Measurements from ENCODE around the gene RABGAP1. TPM values are rescaled to one million over a fixed set of nuclear protein-coding genes. Genes with fewer than 3 reads are reported as not detected.

RABGAP1 gene

DNA sequence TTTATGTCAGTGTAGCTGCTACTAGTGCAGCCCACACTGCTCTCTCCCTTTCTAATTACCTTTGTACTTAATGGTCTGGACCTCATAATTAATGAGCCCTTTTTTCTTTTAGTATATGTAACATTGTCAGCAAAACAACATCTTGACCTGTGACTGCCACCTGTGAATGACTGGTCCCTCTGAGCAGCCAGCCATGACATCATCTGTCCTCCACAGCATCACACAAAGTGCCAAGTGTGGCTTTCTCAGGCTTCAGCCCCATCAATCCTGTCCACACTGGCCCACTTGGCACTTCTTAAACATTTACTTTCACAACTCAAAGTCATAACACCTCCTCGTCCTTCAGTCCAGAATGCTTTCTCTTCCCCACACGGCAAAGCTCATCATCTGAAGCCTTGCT, 197.3 kb downstream of the RABGAP1 start:
- H2BK120ac ChIP-seq (ENCODE audit: low read depth, low read length), result no peak overlapping the region
- no peaks in the 10 kb centered on the region for H3K4me1 ChIP-seq (ENCODE audit: control insufficient read depth, insufficient read depth, low read depth, low read length)
- H3K9me3 ChIP-seq (ENCODE audit: control insufficient read depth, low read length), result no peaks in the 10 kb centered on the region
- no peak for DNase-seq
- no peak overlapping the region for H3K4me2 ChIP-seq (ENCODE audit: low read length, poor library complexity, severe bottlenecking)
- 91% methylated on average over 2 of the region's 2 CpGs for WGBS
- H2AFZ ChIP-seq (ENCODE audit: low read depth, low read length), result no peak overlapping the region
- no peaks in the 10 kb centered on the region for H3K27me3 ChIP-seq (ENCODE audit: control insufficient read depth in 1 of 2, insufficient read depth in 1 of 2, low read length in 2 of 2)
- no peaks in the 10 kb centered on the region for H3K79me1 ChIP-seq (replicated peaks; ENCODE audit: low read length, poor library complexity, severe bottlenecking)
- no peak overlapping the region for H4K91ac ChIP-seq (ENCODE audit: low read length)
- peaks cover 0 to 3% of the 10 kb centered on the region in 2 experiments for H3K36me3 ChIP-seq (ENCODE audit: control insufficient read depth in 1 of 2, insufficient read depth in 2 of 2, low read depth in 1 of 2, low read length in 2 of 2)
- no peak overlapping the region for H2BK12ac ChIP-seq (ENCODE audit: low read length in 2 of 2)
- H3K4ac ChIP-seq (ENCODE audit: low read depth in 1 of 2, low read length in 2 of 2), result no peak overlapping the region
- no peak overlapping the region for H3K14ac ChIP-seq (ENCODE audit: low read length in 2 of 2)
- H3K27ac ChIP-seq (ENCODE audit: low read length, poor library complexity, severe bottlenecking), result no peak overlapping the region
- no peak overlapping the region for H2BK15ac ChIP-seq (ENCODE audit: low read depth, poor library complexity, severe bottlenecking)
- H2BK5ac ChIP-seq (ENCODE audit: low read depth, low read length, poor library complexity, severe bottlenecking), result no peak overlapping the region
- no peak overlapping the region for H3K4me3 ChIP-seq (ENCODE audit: insufficient read depth in 1 of 2, low read depth in 1 of 2, low read length in 2 of 2)
- no peak overlapping the region for H3K9ac ChIP-seq (ENCODE audit: low read length)
- H2AK5ac ChIP-seq (ENCODE audit: low read length, severe bottlenecking), result no peak overlapping the region
- H3K23ac ChIP-seq (ENCODE audit: low read length in 2 of 2), result no peak overlapping the region
- no peak overlapping the region for H4K8ac ChIP-seq (ENCODE audit: low read length)
- no peak overlapping the region for H3K18ac ChIP-seq (ENCODE audit: low read depth in 1 of 2, low read length in 2 of 2)

DNA sequence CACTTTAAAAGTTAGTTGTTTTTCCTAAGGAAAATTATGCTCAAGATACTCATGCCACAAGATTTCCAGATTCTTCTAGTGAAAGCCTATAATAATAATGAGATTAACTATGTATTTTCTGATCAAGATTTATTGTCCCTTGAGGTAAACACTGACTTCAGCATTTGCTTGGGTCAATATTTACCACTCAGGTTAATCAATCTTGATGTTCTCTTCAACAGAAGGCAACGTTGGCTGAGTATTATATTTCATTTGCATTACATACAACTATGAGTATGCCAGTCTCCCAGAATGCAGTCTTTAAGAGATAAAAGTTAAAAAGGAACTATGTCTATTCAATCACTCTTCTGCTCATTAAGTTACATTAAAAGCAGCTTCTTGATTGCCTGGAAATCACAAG, 208.2 kb downstream of the RABGAP1 start:
- no peak overlapping the region for H2BK15ac ChIP-seq (ENCODE audit: low read depth, poor library complexity, severe bottlenecking)
- H2BK120ac ChIP-seq (ENCODE audit: low read depth, low read length), result no peak overlapping the region
- H2AK5ac ChIP-seq (ENCODE audit: low read length, severe bottlenecking), result no peak overlapping the region
- no peak for DNase-seq
- no peak overlapping the region for H3K23ac ChIP-seq (ENCODE audit: low read length in 2 of 2)
- H3K4me2 ChIP-seq (ENCODE audit: low read length, poor library complexity, severe bottlenecking), result no peak overlapping the region
- no peaks in the 10 kb centered on the region for H3K79me1 ChIP-seq (replicated peaks; ENCODE audit: low read length, poor library complexity, severe bottlenecking)
- H2BK12ac ChIP-seq (ENCODE audit: low read length in 2 of 2), result no peak overlapping the region
- no peak overlapping the region for H3K4ac ChIP-seq (ENCODE audit: low read depth in 1 of 2, low read length in 2 of 2)
- no peaks in the 10 kb centered on the region for H3K4me1 ChIP-seq (ENCODE audit: control insufficient read depth, insufficient read depth, low read depth, low read length)
- no peaks in the 10 kb centered on the region for H3K9me3 ChIP-seq (ENCODE audit: control insufficient read depth, low read length)
- H4K91ac ChIP-seq (ENCODE audit: low read length), result no peak overlapping the region
- no peak overlapping the region for H3K4me3 ChIP-seq (ENCODE audit: insufficient read depth in 1 of 2, low read depth in 1 of 2, low read length in 2 of 2)
- H3K27me3 ChIP-seq (ENCODE audit: control insufficient read depth in 1 of 2, insufficient read depth in 1 of 2, low read length in 2 of 2), result no peaks in the 10 kb centered on the region
- no peak overlapping the region for H3K9ac ChIP-seq (ENCODE audit: low read length)
- H2AFZ ChIP-seq (ENCODE audit: low read depth, low read length), result no peak overlapping the region
- H3K36me3 ChIP-seq (ENCODE audit: control insufficient read depth in 1 of 2, insufficient read depth in 2 of 2, low read depth in 1 of 2, low read length in 2 of 2), result no peaks in the 10 kb centered on the region
- no peak overlapping the region for H3K27ac ChIP-seq (ENCODE audit: low read length, poor library complexity, severe bottlenecking)
- no peak overlapping the region for H3K18ac ChIP-seq (ENCODE audit: low read depth in 1 of 2, low read length in 2 of 2)
- H2BK5ac ChIP-seq (ENCODE audit: low read depth, low read length, poor library complexity, severe bottlenecking), result no peak overlapping the region
- H3K14ac ChIP-seq (ENCODE audit: low read length in 2 of 2), result no peak overlapping the region
- no peak overlapping the region for H4K8ac ChIP-seq (ENCODE audit: low read length)
- no CpG with 5 or more reads among the region's 1 CpG for WGBS

GRCh38 chr9:123150708-123151503, 210.1 kb downstream of the RABGAP1 start:
- H3K4me1 ChIP-seq (ENCODE audit: control insufficient read depth, insufficient read depth, low read depth, low read length), result no peaks in the 10 kb centered on the region
- H3K9me3 ChIP-seq (ENCODE audit: control insufficient read depth, low read length), result no peaks in the 10 kb centered on the region
- no peak overlapping the region for H2BK5ac ChIP-seq (ENCODE audit: low read depth, low read length, poor library complexity, severe bottlenecking)
- H3K9ac ChIP-seq (ENCODE audit: low read length), result no peak overlapping the region
- H3K27ac ChIP-seq (ENCODE audit: low read length, poor library complexity, severe bottlenecking), result no peak overlapping the region
- H3K4me2 ChIP-seq (ENCODE audit: low read length, poor library complexity, severe bottlenecking), result no peak overlapping the region
- 88% methylated on average over 5 of the region's 5 CpGs for WGBS
- no peak overlapping the region for H4K91ac ChIP-seq (ENCODE audit: low read length)
- no peak for DNase-seq
- no peaks in the 10 kb centered on the region for H3K79me1 ChIP-seq (replicated peaks; ENCODE audit: low read length, poor library complexity, severe bottlenecking)
- no peak overlapping the region for H4K8ac ChIP-seq (ENCODE audit: low read length)
- no peak overlapping the region for H2BK120ac ChIP-seq (ENCODE audit: low read depth, low read length)
- H2AFZ ChIP-seq (ENCODE audit: low read depth, low read length), result no peak overlapping the region
- H2AK5ac ChIP-seq (ENCODE audit: low read length, severe bottlenecking), result no peak overlapping the region
- no peak overlapping the region for H3K4me3 ChIP-seq (ENCODE audit: insufficient read depth in 1 of 2, low read depth in 1 of 2, low read length in 2 of 2)
- no peak overlapping the region for H2BK15ac ChIP-seq (ENCODE audit: low read depth, poor library complexity, severe bottlenecking)
- no peaks in the 10 kb centered on the region for H3K36me3 ChIP-seq (ENCODE audit: control insufficient read depth in 1 of 2, insufficient read depth in 2 of 2, low read depth in 1 of 2, low read length in 2 of 2)
- H3K18ac ChIP-seq (ENCODE audit: low read depth in 1 of 2, low read length in 2 of 2), result no peak overlapping the region
- no peak overlapping the region for H3K4ac ChIP-seq (ENCODE audit: low read depth in 1 of 2, low read length in 2 of 2)
- H3K14ac ChIP-seq (ENCODE audit: low read length in 2 of 2), result no peak overlapping the region
- no peaks in the 10 kb centered on the region for H3K27me3 ChIP-seq (ENCODE audit: control insufficient read depth in 1 of 2, insufficient read depth in 1 of 2, low read length in 2 of 2)
- H2BK12ac ChIP-seq (ENCODE audit: low read length in 2 of 2), result no peak overlapping the region
- no peak overlapping the region for H3K23ac ChIP-seq (ENCODE audit: low read length in 2 of 2)

Small RNA genes lying within 50 kb of the gene (small RNA-seq; reads per million reads assigned to genes)
- gene GPR21 (ENCODE audit: low read depth), result not detected
- gene RNY1P15 (ENCODE audit: low read depth), result not detected

All from mesenchymal stem cell (in vitro differentiated cells and primary cell).